AG04449 (cell line): ENCODE results near the gene INPP5D.
"Not testable (repeated sequence)": the region's sequence is repeated elsewhere in the genome, so short reads cannot be mapped to it uniquely, and the experiment has no call there.

Experiments used
- CTCF ChIA-PET: fragments of 350-600 bp; formaldehyde crosslinking; extraction: SDS; loops from one replicate; lab custom pipeline; 2021; ENCODE audit warnings: antibody characterized with exemption; lab: Yijun Ruan, JAX
- POLR2A ChIA-PET: fragments of 400-600, 350-600 bp; formaldehyde crosslinking; extraction: SDS; loops from one replicate; lab custom pipeline; 2020; ENCODE audit warnings: antibody characterized with exemption, inconsistent platforms; lab: Yijun Ruan, JAX
- DNase-seq: peaks from one replicate; pipeline ENCODE4 v3.0.0-alpha.2; 2010; ENCODE audit warnings: low read depth, low spot score
- H3K4me3 ChIP-seq: 2 replicates; pipeline ENCODE4 v1.5.1; 2011; ENCODE audit warnings: low read depth, mild to moderate bottlenecking, control low read depth, low read length
- CTCF ChIP-seq: IDR thresholded peaks from one replicate; pipeline ENCODE4 v1.5.1; 2011; ENCODE audit warnings: mild to moderate bottlenecking, moderate library complexity, low read length, control low read depth, inconsistent platforms; ENCODE audit not compliant: insufficient read depth; ENCODE audit errors: missing control alignments

Gene INPP5D

DNA sequence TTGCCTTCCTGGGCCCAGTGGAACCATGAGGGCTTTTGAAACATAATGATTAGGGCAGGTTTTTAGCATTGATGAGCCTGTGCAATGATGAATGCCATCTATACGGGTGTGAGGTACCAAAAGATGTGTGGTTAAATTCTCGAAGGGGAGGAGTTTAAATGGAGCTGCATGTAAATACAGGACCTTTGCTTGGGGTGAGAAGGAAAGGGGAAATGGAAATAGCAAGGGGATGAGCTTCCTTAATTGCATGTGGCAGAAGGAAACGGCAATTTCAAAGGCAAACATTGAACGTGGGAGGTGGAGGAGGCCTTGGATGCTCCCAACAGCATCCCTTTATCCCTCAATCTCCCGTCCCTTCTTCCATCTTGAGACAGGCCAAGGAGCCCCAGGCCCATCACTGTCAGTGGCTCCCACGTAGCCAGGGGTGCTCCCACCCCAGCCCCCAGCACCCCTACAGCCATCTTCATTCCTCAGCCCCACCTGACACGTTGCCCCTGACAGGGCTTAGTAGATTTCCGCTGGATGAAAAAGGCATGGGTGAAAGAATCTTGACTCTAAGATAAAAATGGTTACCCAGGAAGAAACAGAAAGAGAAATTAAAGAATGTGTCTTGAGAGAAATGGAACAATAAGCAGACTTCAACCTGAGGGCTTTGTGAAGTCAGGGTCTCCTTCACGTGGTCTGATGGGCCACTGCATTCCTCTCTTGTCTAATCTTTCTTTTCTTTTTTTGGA is 32.5 kb downstream of the INPP5D start:
- TF ChIP-seq CTCF, result no peak
- ChIA-PET CTCF (interaction anchor here (1.2 kb wide), 1 partner anchor 10 kb away, joined by 3 read pairs; no protein-coding TSS in a partner anchor), POLR2A (no interaction called here)
- H3K4me3 ChIP-seq, result no peak overlapping the region
- no peak for DNase-seq

DNA sequence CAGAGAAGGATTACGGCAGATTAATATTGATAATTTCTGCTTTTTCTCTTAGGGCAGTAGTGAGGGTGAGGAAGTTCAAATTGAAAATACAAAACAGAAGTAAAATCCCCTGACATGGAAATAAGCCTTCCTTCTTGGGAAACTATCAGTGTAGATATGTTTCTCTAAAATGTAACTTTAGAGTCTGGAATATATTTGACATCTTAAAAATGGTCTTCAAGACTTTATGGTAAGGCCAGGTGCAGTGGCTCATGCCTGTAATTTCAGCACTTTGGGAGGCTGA is 33.0 kb downstream of the INPP5D start:
- no peak overlapping the region for H3K4me3 ChIP-seq
- no peak for DNase-seq
- CTCF ChIA-PET, result no interaction called here
- no peak for TF ChIP-seq CTCF
- POLR2A ChIA-PET, result no interaction called here

- ChIA-PET POLR2A (no interaction called here), CTCF (no interaction called here)
- no peak for DNase-seq
- no peak overlapping the region for H3K4me3 ChIP-seq
- no peak for TF ChIP-seq CTCF
Observed at GRCh38 chr2:233093721-233094120, 33.6 kb downstream of the INPP5D start.

DNA sequence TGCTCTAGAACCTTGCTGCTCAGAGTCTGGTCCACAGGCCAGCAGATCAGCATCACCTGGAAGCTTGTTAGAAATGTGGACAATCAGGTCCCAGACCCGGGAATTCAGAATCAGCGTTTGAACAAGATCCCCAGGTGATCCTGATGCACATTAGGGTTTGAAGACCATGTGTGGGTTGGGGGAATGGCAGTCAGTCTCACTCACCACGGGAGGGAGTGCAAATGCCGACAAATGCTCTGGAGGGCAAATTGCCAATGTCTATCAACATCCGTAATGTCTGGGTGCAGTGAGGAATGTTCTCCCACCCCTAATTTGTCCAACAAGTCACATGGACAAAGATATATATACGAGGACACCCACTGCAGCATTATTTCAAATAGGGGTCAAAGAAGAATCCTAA is 34.5 kb downstream of the INPP5D start:
- CTCF ChIA-PET, result no interaction called here
- no peak for TF ChIP-seq CTCF
- POLR2A ChIA-PET, result no interaction called here
- DNase-seq, result no peak
- H3K4me3 ChIP-seq, result no peak overlapping the region

DNA sequence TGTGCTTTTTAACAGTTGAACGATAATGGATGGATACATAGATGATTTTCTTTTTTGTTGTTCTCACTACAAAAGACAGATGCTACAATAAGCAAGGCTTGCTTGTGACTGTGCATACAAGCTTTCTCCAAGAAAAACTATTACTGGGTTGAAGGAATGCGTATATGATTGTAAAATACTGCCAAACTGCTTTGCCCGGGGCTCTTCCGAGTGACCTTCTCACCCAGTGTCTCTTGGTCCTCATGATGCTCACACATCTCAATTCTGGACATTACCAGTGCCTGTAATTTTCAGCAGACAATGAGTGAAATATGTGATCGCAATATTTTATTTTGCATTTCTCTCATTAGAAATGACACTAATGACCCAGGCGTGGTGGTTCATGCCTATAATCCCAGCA is 35.9 kb downstream of the INPP5D start:
- TF ChIP-seq CTCF, result no peak
- DNase-seq, result no peak
- H3K4me3 ChIP-seq, result no peak overlapping the region
- POLR2A ChIA-PET, result no interaction called here
- CTCF ChIA-PET, result interaction anchor here (1.0 kb wide), 1 partner anchor 156 kb away, joined by 3 read pairs; the partner anchor contains the start of gene ATG16L1

- TF ChIP-seq CTCF, result peak; percentile 21
- POLR2A ChIA-PET, result no interaction called here
- H3K4me3 ChIP-seq, result no peak overlapping the region
- no peak for DNase-seq
- CTCF ChIA-PET, result interaction anchor here (1.6 to 1.7 kb wide), 2 partner anchors 37 to 152 kb away, joined by 4 to 5 read pairs; no protein-coding TSS in a partner anchor
Observed at GRCh38 chr2:233098618-233099017, 38.5 kb downstream of the INPP5D start.

- POLR2A ChIA-PET, result not testable (repeated sequence)
Observed at GRCh38 chr2:233099820-233100191, 39.7 kb downstream of the INPP5D start.

More at GRCh38 chr2:233099820-233100191, 39.7 kb downstream of the INPP5D start:
- not testable (repeated sequence) for H3K4me3 ChIP-seq, DNase-seq
- CTCF ChIA-PET, result interaction anchor here (1.7 kb wide), 1 partner anchor 151 kb away, joined by 5 read pairs; no protein-coding TSS in a partner anchor
